Panc1 (cell line): ENCODE data around the gene MYADM. TPM values are rescaled to one million over a fixed set of nuclear protein-coding genes. Genes with fewer than 3 reads are reported as not detected.

Source experiments
- ATAC-seq: fragments of 200-7000 bp; cut with Tn5 transposase; 2 replicates; pipeline ENCODE4 v1.9.1; 2020; ENCODE audit warnings: mild to moderate bottlenecking, moderate library complexity
- BruUV-seq: library from RNA; stranded (reverse); fragments of 400-500 nt; replicated peaks from 2 replicates; lab custom pipeline; 2021; lab: Mats Ljungman, UMichigan
- CTCF ChIA-PET: fragments of 300-600 bp; sonication (Branson Sonifier 250); formaldehyde crosslinking; loops from one replicate; lab custom pipeline; 2022; ENCODE audit warnings: antibody characterized with exemption; lab: Charles Lee
- POLR2A ChIA-PET: fragments of 300-600 bp; sonication (Branson Sonifier 250); formaldehyde crosslinking; loops from one replicate; lab custom pipeline; 2022; ENCODE audit warnings: antibody characterized with exemption; lab: Charles Lee
- DNase-seq: peaks from one replicate; pipeline ENCODE4 v3.0.0-alpha.2; 2010; ENCODE audit warnings: low read depth, low spot score
- H3K27ac ChIP-seq: 2 replicates; pipeline ENCODE4 v1.5.1; 2011; ENCODE audit warnings: mild to moderate bottlenecking, low read length, inconsistent platforms
- H3K27me3 ChIP-seq: fragments of 200-500 bp; sonication (Bioruptor generic); 2 replicates; pipeline ENCODE4 v1.6.0; 2014; ENCODE audit warnings: low read length, inconsistent platforms; ENCODE audit not compliant: control insufficient read depth, insufficient read depth
- H3K36me3 ChIP-seq: fragments of 200-500 bp; sonication (Bioruptor generic); 2 replicates; pipeline ENCODE4 v1.5.1; 2014; ENCODE audit warnings: inconsistent platforms, mild to moderate bottlenecking, low read length, moderate library complexity; ENCODE audit not compliant: control insufficient read depth, insufficient read depth
- H3K4me1 ChIP-seq: 2 replicates; pipeline ENCODE4 v1.5.1; 2011; ENCODE audit warnings: inconsistent platforms, mild to moderate bottlenecking, low read length, moderate library complexity; ENCODE audit not compliant: control insufficient read depth, insufficient read depth
- H3K4me3 ChIP-seq, 2 experiments: 2 replicates each; pipeline ENCODE4 v1.5.1; 2011 to 2012; ENCODE audit warnings: low read depth in 2 of 2, low read length in 2 of 2, mild to moderate bottlenecking in 2 of 2, inconsistent platforms in 1 of 2, moderate library complexity in 1 of 2
- H3K9me3 ChIP-seq: fragments of 200-500 bp; sonication (Bioruptor generic); 2 replicates; pipeline ENCODE4 v1.5.1; 2014; ENCODE audit warnings: low read depth, mild to moderate bottlenecking, inconsistent platforms, low read length, moderate library complexity; ENCODE audit not compliant: control insufficient read depth, insufficient read depth
- POLR2AphosphoS5 ChIP-seq: IDR thresholded peaks from 2 replicates; pipeline ENCODE4 v1.6.1; 2012; ENCODE audit warnings: mild to moderate bottlenecking, low read depth, low read length, moderate library complexity
- SIN3A ChIP-seq: IDR thresholded peaks from 2 replicates; pipeline ENCODE4 v1.6.1; 2012; ENCODE audit warnings: low read depth, mild to moderate bottlenecking, low read length, moderate library complexity, borderline replicate concordance; ENCODE audit not compliant: insufficient read depth
- TCF7L2 ChIP-seq: IDR thresholded peaks from 2 replicates; pipeline ENCODE4 v1.6.1; 2011; ENCODE audit warnings: mild to moderate bottlenecking, low read depth, low read length, inconsistent platforms
- in situ Hi-C: cut with HindIII; loops from 2 replicates; pipeline ENCODE4 v1.10.0; 2016; ENCODE audit warnings: low sequenced_read_pairs, low pct_unique_long_range_greater_than_20kb
- intact Hi-C: fragments of 100-400 bp; cut with micrococcal nuclease; formaldehyde crosslinking; loops from one replicate; pipeline ENCODE4 v1.10.0; 2022; ENCODE audit not compliant: unreplicated experiment
- total RNA-seq: library from RNA; stranded (reverse); gene quantifications from one replicate; pipeline ENCODE4 v1.2.1, GENCODE V29; 2021; ENCODE audit not compliant: unreplicated experiment
- TF ChIP-seq, protein P1 (sequence below): fragments of 450-650 bp; IDR thresholded peaks from 2 replicates; pipeline ENCODE4 v1.5.1; 2017; ENCODE audit warnings: mild to moderate bottlenecking
- TF ChIP-seq, protein P2 (sequence below), 2 experiments: IDR thresholded peaks; 2 replicates each; pipeline ENCODE4 v1.6.1; 2011 to 2012; ENCODE audit warnings: low read depth in 2 of 2, control low read depth in 1 of 2, low read length in 1 of 2, mild to moderate bottlenecking in 1 of 2, moderate library complexity in 1 of 2; ENCODE audit not compliant: insufficient read depth in 1 of 2

Gene MYADM
- total RNA-seq, 1 experiment from 2014 or later: 469 TPM

- ATAC-seq (no peak), DNase-seq (no peak)
- no peak overlapping the region for H3K27ac ChIP-seq
- no peaks in the 10 kb centered on the region for H3K27me3 ChIP-seq
- BruUV-seq: no TSS peak
- peaks cover 23% of the 10 kb centered on the region for H3K4me1 ChIP-seq
- ChIA-PET CTCF (interaction anchor here (0.7 kb wide), 1 partner anchor 125 kb away, joined by 12 read pairs; no protein-coding TSS in a partner anchor), POLR2A (interaction anchor here (0.7 to 1.1 kb wide), 2 partner anchors 37 to 209 kb away, joined by 3 read pairs; partner anchors contain the start of gene MYADM)
- TF ChIP-seq, protein P1, sequence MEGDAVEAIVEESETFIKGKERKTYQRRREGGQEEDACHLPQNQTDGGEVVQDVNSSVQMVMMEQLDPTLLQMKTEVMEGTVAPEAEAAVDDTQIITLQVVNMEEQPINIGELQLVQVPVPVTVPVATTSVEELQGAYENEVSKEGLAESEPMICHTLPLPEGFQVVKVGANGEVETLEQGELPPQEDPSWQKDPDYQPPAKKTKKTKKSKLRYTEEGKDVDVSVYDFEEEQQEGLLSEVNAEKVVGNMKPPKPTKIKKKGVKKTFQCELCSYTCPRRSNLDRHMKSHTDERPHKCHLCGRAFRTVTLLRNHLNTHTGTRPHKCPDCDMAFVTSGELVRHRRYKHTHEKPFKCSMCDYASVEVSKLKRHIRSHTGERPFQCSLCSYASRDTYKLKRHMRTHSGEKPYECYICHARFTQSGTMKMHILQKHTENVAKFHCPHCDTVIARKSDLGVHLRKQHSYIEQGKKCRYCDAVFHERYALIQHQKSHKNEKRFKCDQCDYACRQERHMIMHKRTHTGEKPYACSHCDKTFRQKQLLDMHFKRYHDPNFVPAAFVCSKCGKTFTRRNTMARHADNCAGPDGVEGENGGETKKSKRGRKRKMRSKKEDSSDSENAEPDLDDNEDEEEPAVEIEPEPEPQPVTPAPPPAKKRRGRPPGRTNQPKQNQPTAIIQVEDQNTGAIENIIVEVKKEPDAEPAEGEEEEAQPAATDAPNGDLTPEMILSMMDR: no peak
- no peak for TF ChIP-seq POLR2AphosphoS5
- no peak for TF ChIP-seq TCF7L2
- TF ChIP-seq, protein P2, sequence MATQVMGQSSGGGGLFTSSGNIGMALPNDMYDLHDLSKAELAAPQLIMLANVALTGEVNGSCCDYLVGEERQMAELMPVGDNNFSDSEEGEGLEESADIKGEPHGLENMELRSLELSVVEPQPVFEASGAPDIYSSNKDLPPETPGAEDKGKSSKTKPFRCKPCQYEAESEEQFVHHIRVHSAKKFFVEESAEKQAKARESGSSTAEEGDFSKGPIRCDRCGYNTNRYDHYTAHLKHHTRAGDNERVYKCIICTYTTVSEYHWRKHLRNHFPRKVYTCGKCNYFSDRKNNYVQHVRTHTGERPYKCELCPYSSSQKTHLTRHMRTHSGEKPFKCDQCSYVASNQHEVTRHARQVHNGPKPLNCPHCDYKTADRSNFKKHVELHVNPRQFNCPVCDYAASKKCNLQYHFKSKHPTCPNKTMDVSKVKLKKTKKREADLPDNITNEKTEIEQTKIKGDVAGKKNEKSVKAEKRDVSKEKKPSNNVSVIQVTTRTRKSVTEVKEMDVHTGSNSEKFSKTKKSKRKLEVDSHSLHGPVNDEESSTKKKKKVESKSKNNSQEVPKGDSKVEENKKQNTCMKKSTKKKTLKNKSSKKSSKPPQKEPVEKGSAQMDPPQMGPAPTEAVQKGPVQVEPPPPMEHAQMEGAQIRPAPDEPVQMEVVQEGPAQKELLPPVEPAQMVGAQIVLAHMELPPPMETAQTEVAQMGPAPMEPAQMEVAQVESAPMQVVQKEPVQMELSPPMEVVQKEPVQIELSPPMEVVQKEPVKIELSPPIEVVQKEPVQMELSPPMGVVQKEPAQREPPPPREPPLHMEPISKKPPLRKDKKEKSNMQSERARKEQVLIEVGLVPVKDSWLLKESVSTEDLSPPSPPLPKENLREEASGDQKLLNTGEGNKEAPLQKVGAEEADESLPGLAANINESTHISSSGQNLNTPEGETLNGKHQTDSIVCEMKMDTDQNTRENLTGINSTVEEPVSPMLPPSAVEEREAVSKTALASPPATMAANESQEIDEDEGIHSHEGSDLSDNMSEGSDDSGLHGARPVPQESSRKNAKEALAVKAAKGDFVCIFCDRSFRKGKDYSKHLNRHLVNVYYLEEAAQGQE (IDR thresholded peaks at IDR 0.05; ENCODE audit: insufficient read depth in 1 of 2, low read depth in 2 of 2, low read length in 1 of 2): no peak
- TF ChIP-seq SIN3A: no peak
- in situ Hi-C loops (loop anchor here (10.0 to 25.0 kb wide), 2 partner anchors 60 to 132 kb away; no protein-coding TSS in a partner anchor), intact Hi-C loops (loop anchor here (5.0 kb wide), 1 partner anchor 117 kb away; no protein-coding TSS in a partner anchor)
- H3K4me3 ChIP-seq: no peak overlapping the region
- H3K9me3 ChIP-seq: no peaks in the 10 kb centered on the region
- H3K36me3 ChIP-seq: no peaks in the 10 kb centered on the region
Measured at GRCh38 chr19:53904909-53905308, 37.2 kb downstream of the MYADM start.

- POLR2A ChIA-PET: no interaction called here
- CTCF ChIA-PET: interaction anchor here (0.6 to 1.3 kb wide), 2 partner anchors 30 to 125 kb away, joined by 3 to 4 read pairs; no protein-coding TSS in a partner anchor
- H3K4me1 ChIP-seq: peaks cover 23% of the 10 kb centered on the region
- TF ChIP-seq, protein P2 (IDR thresholded peaks at IDR 0.05; ENCODE audit: insufficient read depth in 1 of 2, low read depth in 2 of 2, low read length in 1 of 2): no peak
- TF ChIP-seq TCF7L2: no peak
- TF ChIP-seq SIN3A: no peak
- TF ChIP-seq, protein P1: no peak
- TF ChIP-seq POLR2AphosphoS5: no peak
- DNase-seq (no peak), ATAC-seq (no peak)
- no peaks in the 10 kb centered on the region for H3K27me3 ChIP-seq
- BruUV-seq: no TSS peak
- no peak overlapping the region for H3K4me3 ChIP-seq
- in situ Hi-C loops: loop anchor here (10.0 to 25.0 kb wide), 2 partner anchors 61 to 132 kb away; no protein-coding TSS in a partner anchor
- no peaks in the 10 kb centered on the region for H3K36me3 ChIP-seq
- intact Hi-C loops: loop anchor here (5.0 kb wide), 1 partner anchor 117 kb away; no protein-coding TSS in a partner anchor
- no peak overlapping the region for H3K27ac ChIP-seq
- no peaks in the 10 kb centered on the region for H3K9me3 ChIP-seq
Measured at GRCh38 chr19:53905787-53906186, 38.1 kb downstream of the MYADM start.
